ENCODE results near the gene ZSWIM6. TPM values are rescaled to one million over a fixed set of nuclear protein-coding genes. Genes with fewer than 3 reads are reported as not detected.

ZSWIM6 gene
- total RNA-seq = 8.5 and 12.5 TPM in 2 replicates

GRCh38 chr5:61331407-61332357 is at the start of gene ZSWIM6:
ZSWIM6 (plus strand) TSS chr5:61332258; CDS start chr5:61332273, 15 bp downstream.

Other genes with a start within 250 kb of the ZSWIM6 start
- 33.0 and 38.4 TPM in 2 replicates for gene SMIM15, start 169.8 kb upstream of the ZSWIM6 start, total RNA-seq

All from epithelial cell of alveolus of lung (primary cell).